GM23338 (cell line): ENCODE data around the gene GNG12. TPM values are rescaled to one million over a fixed set of nuclear protein-coding genes. Genes with fewer than 3 reads are reported as not detected.

Experiments used
- ATAC-seq: fragments of 200-7000 bp; cut with Tn5 transposase; 3 replicates; pipeline ENCODE4 v1.9.1; 2020
- DNase-seq: peaks from one replicate; pipeline ENCODE4 v3.0.0-alpha.2; 2015; ENCODE audit warnings: low spot score
- H2AFZ ChIP-seq: fragments of 200-600 bp; sonication (generic); 2 replicates; pipeline ENCODE4 v1.8.0; 2016; ENCODE audit warnings: antibody characterized with exemption, mild to moderate bottlenecking, moderate library complexity
- H3F3A ChIP-seq: fragments of 200-600 bp; sonication (generic); replicated peaks from 2 replicates; pipeline ENCODE4 v1.8.0; 2017; ENCODE audit warnings: antibody characterized with exemption, mixed run types, low read depth
- H3K27ac ChIP-seq: fragments of 200-600 bp; sonication (generic); 2 replicates; pipeline ENCODE4 v1.6.1; 2016; ENCODE audit warnings: low read depth
- H3K27me3 ChIP-seq: fragments of 200-600 bp; sonication (generic); 2 replicates; pipeline ENCODE4 v1.8.0; 2016; ENCODE audit warnings: mild to moderate bottlenecking, mixed run types, moderate library complexity; ENCODE audit not compliant: insufficient read depth
- H3K36me3 ChIP-seq: fragments of 200-600 bp; sonication (generic); 2 replicates; pipeline ENCODE4 v1.8.0; 2016; ENCODE audit warnings: mild to moderate bottlenecking; ENCODE audit not compliant: insufficient read depth
- H3K4me1 ChIP-seq: fragments of 200-600 bp; sonication (generic); 2 replicates; pipeline ENCODE4 v1.8.0; 2016; ENCODE audit warnings: mild to moderate bottlenecking, moderate library complexity; ENCODE audit not compliant: insufficient read depth
- H3K4me2 ChIP-seq: fragments of 200-600 bp; sonication (generic); 2 replicates; pipeline ENCODE4 v1.7.1; 2017; ENCODE audit warnings: mixed run types
- H3K4me3 ChIP-seq: fragments of 200-600 bp; sonication (generic); 2 replicates; pipeline ENCODE4 v1.6.1; 2016; ENCODE audit warnings: mixed run types
- H3K79me2 ChIP-seq: fragments of 200-600 bp; sonication (generic); replicated peaks from 2 replicates; pipeline ENCODE4 v1.8.0; 2017; ENCODE audit warnings: mild to moderate bottlenecking; ENCODE audit not compliant: insufficient read depth
- H3K9me2 ChIP-seq: fragments of 200-600 bp; sonication (generic); 2 replicates; pipeline ENCODE4 v1.8.0; 2017; ENCODE audit not compliant: insufficient read depth
- H4K20me1 ChIP-seq: fragments of 200-600 bp; sonication (generic); replicated peaks from 2 replicates; pipeline ENCODE4 v1.8.0; 2017; ENCODE audit warnings: mild to moderate bottlenecking; ENCODE audit not compliant: insufficient read depth
- H3K27ac Mint-ChIP-seq: 2 replicates; pipeline ENCODE4 v1.8.0; 2020; ENCODE audit warnings: inconsistent platforms, mild to moderate bottlenecking, moderate library complexity, mixed read lengths
- H3K27me3 Mint-ChIP-seq: 3 replicates; pipeline ENCODE4 v1.8.0; 2022; ENCODE audit warnings: low read depth, mild to moderate bottlenecking, moderate library complexity, mixed read lengths, inconsistent platforms; ENCODE audit not compliant: insufficient read depth, poor library complexity
- H3K36me3 Mint-ChIP-seq: 3 replicates; pipeline ENCODE4 v1.8.0; 2021; ENCODE audit warnings: low read depth, mild to moderate bottlenecking, inconsistent platforms, moderate library complexity, mixed read lengths
- H3K4me1 Mint-ChIP-seq: 3 replicates; pipeline ENCODE4 v1.8.0; 2020; ENCODE audit warnings: mild to moderate bottlenecking, inconsistent platforms, mixed read lengths
- H3K4me3 Mint-ChIP-seq: 3 replicates; pipeline ENCODE4 v1.8.0; 2021; ENCODE audit warnings: moderate library complexity, mild to moderate bottlenecking, inconsistent platforms, mixed read lengths
- H3K9me3 Mint-ChIP-seq: 3 replicates; pipeline ENCODE4 v1.8.0; 2020; ENCODE audit warnings: moderate library complexity, mild to moderate bottlenecking, inconsistent platforms, mixed read lengths
- CREB1 ChIP-seq: fragments of 250-450 bp; sonication (Bioruptor Pico); IDR thresholded peaks from 2 replicates; pipeline ENCODE4 v1.5.0; 2020; ENCODE audit warnings: low read depth, mild to moderate bottlenecking, moderate library complexity
- EZH2 ChIP-seq: fragments of 200-600 bp; sonication (generic); IDR thresholded peaks from one replicate; pipeline ENCODE4 v1.8.0; 2017; ENCODE audit warnings: antibody characterized with exemption, mild to moderate bottlenecking, low read depth; ENCODE audit not compliant: unreplicated experiment
- POLR2AphosphoS5 ChIP-seq: IDR thresholded peaks from 2 replicates; pipeline ENCODE4 v1.6.1; 2016; ENCODE audit warnings: antibody characterized with exemption, low read depth
- STAT1 ChIP-seq: IDR thresholded peaks from one replicate; pipeline ENCODE4 v1.6.1; 2016; ENCODE audit warnings: antibody characterized with exemption; ENCODE audit not compliant: unreplicated experiment
- ZNF114 ChIP-seq: fragments of 250-450 bp; sonication (Bioruptor Pico); IDR thresholded peaks from 2 replicates; pipeline ENCODE4 v1.5.0; 2020; ENCODE audit warnings: mild to moderate bottlenecking, moderate library complexity
- polyA plus RNA-seq: library from polyadenylated mRNA; unstranded; fragments of >200 nt; fragmentation: Nextera tagmentation; extraction: Ambion mirVana; gene quantifications from 2 replicates; pipeline ENCODE4 v1.2.1, GENCODE V29; 2016
- total RNA-seq: library from RNA; depleted of rRNA; stranded (reverse); fragments of >200 nt; shearing (Covaris generic); gene quantifications from 2 replicates; pipeline ENCODE4 v1.2.3, GENCODE V29; 2014
- TF ChIP-seq, protein P1 (sequence below): IDR thresholded peaks from 2 replicates; pipeline ENCODE4 v1.6.1; 2016; ENCODE audit warnings: antibody characterized with exemption
- TF ChIP-seq, protein P2 (sequence below): IDR thresholded peaks from one replicate; pipeline ENCODE4 v1.6.1; 2018; ENCODE audit warnings: antibody characterized with exemption; ENCODE audit not compliant: unreplicated experiment
- TF ChIP-seq, protein P3 (sequence below), 2 experiments: fragments of 200-600 bp in 1 of 2; sonication (generic) in 1 of 2; conservative IDR thresholded peaks; 2 replicates each; pipeline versions ENCODE4 v1.5.1 to v1.6.1; 2016 to 2017; ENCODE audit warnings: antibody characterized with exemption in 2 of 2, low read depth in 2 of 2, mild to moderate bottlenecking in 2 of 2, moderate library complexity in 1 of 2
- TF ChIP-seq, protein P4 (sequence below): fragments of 250-450 bp; sonication (Bioruptor Pico); IDR thresholded peaks from 2 replicates; pipeline ENCODE4 v1.5.0; 2020; ENCODE audit warnings: mild to moderate bottlenecking, moderate library complexity

The GNG12 gene
- total and polyA plus RNA-seq, 2 experiments from 2014 or later, result 13.4 to 33.0 TPM

DNA sequence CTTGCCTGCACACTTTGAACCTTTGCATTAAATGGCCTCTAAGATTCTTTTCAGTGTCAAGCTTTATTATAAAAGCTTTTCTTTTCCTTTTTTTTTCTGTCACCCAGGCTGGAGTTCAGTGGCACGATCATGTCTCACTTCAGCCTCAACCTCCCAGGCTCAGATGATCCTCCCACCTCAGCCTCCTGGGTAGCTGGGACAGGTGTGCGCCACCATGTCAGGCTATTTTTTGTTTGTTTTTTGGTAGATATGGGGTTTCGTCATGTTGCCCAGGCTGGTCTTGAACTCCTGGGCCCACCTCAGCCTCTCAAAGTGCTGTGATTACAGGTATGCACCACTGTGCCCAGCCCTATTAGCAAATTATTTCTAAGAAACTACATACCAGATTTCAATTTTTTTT is 95.4 kb downstream of the GNG12 start:
- H3K27me3 Mint-ChIP-seq, result peaks cover 2% of the 10 kb centered on the region
- Histone ChIP-seq H3F3A (no peaks in the 10 kb centered on the region), H4K20me1 (no peaks in the 10 kb centered on the region), H3K4me3 (no peak overlapping the region), H3K36me3 (no peaks in the 10 kb centered on the region), H3K9me2 (no peaks in the 10 kb centered on the region), H3K27ac (no peak overlapping the region), H3K79me2 (no peaks in the 10 kb centered on the region), H3K4me2 (no peak overlapping the region), H2AFZ (no peak overlapping the region), H3K27me3 (no peaks in the 10 kb centered on the region), H3K4me1 (peaks cover 21% of the 10 kb centered on the region)
- ATAC-seq (no peak), DNase-seq (no peak)
- H3K4me3 Mint-ChIP-seq, result no peak overlapping the region
- H3K9me3 Mint-ChIP-seq, result no peaks in the 10 kb centered on the region
- H3K4me1 Mint-ChIP-seq, result peaks cover 31% of the 10 kb centered on the region
- TF ChIP-seq STAT1 (no peak), EZH2 (no peak), POLR2AphosphoS5 (no peak), ZNF114 (CRISPR knock-in tag) (no peak), CREB1 (CRISPR knock-in tag) (no peak)
- TF ChIP-seq, protein P1, sequence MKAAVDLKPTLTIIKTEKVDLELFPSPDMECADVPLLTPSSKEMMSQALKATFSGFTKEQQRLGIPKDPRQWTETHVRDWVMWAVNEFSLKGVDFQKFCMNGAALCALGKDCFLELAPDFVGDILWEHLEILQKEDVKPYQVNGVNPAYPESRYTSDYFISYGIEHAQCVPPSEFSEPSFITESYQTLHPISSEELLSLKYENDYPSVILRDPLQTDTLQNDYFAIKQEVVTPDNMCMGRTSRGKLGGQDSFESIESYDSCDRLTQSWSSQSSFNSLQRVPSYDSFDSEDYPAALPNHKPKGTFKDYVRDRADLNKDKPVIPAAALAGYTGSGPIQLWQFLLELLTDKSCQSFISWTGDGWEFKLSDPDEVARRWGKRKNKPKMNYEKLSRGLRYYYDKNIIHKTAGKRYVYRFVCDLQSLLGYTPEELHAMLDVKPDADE, result no peak
- TF ChIP-seq, protein P2, sequence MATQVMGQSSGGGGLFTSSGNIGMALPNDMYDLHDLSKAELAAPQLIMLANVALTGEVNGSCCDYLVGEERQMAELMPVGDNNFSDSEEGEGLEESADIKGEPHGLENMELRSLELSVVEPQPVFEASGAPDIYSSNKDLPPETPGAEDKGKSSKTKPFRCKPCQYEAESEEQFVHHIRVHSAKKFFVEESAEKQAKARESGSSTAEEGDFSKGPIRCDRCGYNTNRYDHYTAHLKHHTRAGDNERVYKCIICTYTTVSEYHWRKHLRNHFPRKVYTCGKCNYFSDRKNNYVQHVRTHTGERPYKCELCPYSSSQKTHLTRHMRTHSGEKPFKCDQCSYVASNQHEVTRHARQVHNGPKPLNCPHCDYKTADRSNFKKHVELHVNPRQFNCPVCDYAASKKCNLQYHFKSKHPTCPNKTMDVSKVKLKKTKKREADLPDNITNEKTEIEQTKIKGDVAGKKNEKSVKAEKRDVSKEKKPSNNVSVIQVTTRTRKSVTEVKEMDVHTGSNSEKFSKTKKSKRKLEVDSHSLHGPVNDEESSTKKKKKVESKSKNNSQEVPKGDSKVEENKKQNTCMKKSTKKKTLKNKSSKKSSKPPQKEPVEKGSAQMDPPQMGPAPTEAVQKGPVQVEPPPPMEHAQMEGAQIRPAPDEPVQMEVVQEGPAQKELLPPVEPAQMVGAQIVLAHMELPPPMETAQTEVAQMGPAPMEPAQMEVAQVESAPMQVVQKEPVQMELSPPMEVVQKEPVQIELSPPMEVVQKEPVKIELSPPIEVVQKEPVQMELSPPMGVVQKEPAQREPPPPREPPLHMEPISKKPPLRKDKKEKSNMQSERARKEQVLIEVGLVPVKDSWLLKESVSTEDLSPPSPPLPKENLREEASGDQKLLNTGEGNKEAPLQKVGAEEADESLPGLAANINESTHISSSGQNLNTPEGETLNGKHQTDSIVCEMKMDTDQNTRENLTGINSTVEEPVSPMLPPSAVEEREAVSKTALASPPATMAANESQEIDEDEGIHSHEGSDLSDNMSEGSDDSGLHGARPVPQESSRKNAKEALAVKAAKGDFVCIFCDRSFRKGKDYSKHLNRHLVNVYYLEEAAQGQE, result no peak
- TF ChIP-seq, protein P3, sequence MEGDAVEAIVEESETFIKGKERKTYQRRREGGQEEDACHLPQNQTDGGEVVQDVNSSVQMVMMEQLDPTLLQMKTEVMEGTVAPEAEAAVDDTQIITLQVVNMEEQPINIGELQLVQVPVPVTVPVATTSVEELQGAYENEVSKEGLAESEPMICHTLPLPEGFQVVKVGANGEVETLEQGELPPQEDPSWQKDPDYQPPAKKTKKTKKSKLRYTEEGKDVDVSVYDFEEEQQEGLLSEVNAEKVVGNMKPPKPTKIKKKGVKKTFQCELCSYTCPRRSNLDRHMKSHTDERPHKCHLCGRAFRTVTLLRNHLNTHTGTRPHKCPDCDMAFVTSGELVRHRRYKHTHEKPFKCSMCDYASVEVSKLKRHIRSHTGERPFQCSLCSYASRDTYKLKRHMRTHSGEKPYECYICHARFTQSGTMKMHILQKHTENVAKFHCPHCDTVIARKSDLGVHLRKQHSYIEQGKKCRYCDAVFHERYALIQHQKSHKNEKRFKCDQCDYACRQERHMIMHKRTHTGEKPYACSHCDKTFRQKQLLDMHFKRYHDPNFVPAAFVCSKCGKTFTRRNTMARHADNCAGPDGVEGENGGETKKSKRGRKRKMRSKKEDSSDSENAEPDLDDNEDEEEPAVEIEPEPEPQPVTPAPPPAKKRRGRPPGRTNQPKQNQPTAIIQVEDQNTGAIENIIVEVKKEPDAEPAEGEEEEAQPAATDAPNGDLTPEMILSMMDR (conservative IDR thresholded peaks at IDR 0.05; ENCODE audit: low read depth in 2 of 2), result no peak
- TF ChIP-seq, protein P4, sequence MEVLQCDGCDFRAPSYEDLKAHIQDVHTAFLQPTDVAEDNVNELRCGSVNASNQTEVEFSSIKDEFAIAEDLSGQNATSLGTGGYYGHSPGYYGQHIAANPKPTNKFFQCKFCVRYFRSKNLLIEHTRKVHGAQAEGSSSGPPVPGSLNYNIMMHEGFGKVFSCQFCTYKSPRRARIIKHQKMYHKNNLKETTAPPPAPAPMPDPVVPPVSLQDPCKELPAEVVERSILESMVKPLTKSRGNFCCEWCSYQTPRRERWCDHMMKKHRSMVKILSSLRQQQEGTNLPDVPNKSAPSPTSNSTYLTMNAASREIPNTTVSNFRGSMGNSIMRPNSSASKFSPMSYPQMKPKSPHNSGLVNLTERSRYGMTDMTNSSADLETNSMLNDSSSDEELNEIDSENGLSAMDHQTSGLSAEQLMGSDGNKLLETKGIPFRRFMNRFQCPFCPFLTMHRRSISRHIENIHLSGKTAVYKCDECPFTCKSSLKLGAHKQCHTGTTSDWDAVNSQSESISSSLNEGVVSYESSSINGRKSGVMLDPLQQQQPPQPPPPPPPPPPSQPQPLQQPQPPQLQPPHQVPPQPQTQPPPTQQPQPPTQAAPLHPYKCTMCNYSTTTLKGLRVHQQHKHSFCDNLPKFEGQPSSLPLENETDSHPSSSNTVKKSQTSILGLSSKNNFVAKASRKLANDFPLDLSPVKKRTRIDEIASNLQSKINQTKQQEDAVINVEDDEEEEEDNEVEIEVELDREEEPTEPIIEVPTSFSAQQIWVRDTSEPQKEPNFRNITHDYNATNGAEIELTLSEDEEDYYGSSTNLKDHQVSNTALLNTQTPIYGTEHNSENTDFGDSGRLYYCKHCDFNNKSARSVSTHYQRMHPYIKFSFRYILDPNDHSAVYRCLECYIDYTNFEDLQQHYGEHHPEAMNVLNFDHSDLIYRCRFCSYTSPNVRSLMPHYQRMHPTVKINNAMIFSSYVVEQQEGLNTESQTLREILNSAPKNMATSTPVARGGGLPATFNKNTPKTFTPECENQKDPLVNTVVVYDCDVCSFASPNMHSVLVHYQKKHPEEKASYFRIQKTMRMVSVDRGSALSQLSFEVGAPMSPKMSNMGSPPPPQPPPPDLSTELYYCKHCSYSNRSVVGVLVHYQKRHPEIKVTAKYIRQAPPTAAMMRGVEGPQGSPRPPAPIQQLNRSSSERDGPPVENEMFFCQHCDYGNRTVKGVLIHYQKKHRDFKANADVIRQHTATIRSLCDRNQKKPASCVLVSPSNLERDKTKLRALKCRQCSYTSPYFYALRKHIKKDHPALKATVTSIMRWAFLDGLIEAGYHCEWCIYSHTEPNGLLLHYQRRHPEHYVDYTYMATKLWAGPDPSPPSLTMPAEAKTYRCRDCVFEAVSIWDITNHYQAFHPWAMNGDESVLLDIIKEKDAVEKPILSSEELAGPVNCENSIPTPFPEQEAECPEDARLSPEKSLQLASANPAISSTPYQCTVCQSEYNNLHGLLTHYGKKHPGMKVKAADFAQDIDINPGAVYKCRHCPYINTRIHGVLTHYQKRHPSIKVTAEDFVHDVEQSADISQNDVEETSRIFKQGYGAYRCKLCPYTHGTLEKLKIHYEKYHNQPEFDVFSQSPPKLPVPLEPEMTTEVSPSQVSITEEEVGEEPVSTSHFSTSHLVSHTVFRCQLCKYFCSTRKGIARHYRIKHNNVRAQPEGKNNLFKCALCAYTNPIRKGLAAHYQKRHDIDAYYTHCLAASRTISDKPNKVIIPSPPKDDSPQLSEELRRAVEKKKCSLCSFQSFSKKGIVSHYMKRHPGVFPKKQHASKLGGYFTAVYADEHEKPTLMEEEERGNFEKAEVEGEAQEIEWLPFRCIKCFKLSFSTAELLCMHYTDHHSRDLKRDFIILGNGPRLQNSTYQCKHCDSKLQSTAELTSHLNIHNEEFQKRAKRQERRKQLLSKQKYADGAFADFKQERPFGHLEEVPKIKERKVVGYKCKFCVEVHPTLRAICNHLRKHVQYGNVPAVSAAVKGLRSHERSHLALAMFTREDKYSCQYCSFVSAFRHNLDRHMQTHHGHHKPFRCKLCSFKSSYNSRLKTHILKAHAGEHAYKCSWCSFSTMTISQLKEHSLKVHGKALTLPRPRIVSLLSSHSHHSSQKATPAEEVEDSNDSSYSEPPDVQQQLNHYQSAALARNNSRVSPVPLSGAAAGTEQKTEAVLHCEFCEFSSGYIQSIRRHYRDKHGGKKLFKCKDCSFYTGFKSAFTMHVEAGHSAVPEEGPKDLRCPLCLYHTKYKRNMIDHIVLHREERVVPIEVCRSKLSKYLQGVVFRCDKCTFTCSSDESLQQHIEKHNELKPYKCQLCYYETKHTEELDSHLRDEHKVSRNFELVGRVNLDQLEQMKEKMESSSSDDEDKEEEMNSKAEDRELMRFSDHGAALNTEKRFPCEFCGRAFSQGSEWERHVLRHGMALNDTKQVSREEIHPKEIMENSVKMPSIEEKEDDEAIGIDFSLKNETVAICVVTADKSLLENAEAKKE (CRISPR knock-in tag), result no peak
- no peak overlapping the region for H3K27ac Mint-ChIP-seq
- H3K36me3 Mint-ChIP-seq, result no peaks in the 10 kb centered on the region
